Liver (tissue), 9 donors: ENCODE data around the gene FAM13B. TPM values are rescaled to one million over a fixed set of nuclear protein-coding genes. Genes with fewer than 3 reads are reported as not detected.

Source experiments
- DNase-seq: peaks from one replicate; pipeline ENCODE4 v3.0.0-alpha.2; 2017; ENCODE audit warnings: low spot score
- H3K27ac ChIP-seq, 2 donors: one replicate each; pipeline ENCODE4 v1.7.0; 2013; ENCODE audit warnings: inconsistent platforms in 2 of 2, low read length in 2 of 2, control low read depth in 1 of 2, low read depth in 1 of 2, mild to moderate bottlenecking in 1 of 2
- H3K27me3 ChIP-seq, 4 donors: one replicate each; pipeline versions ENCODE4 v1.6.1 to v1.7.0; 2013; ENCODE audit warnings: low read length in 3 of 4, inconsistent platforms in 1 of 4, mild to moderate bottlenecking in 1 of 4, moderate library complexity in 1 of 4; ENCODE audit not compliant: control insufficient read depth in 4 of 4, insufficient read depth in 4 of 4
- H3K36me3 ChIP-seq, 4 donors: one replicate each; pipeline versions ENCODE4 v1.6.1 to v1.7.0; 2013; ENCODE audit warnings: low read length in 3 of 4, mild to moderate bottlenecking in 3 of 4, low read depth in 1 of 4, moderate library complexity in 1 of 4; ENCODE audit not compliant: control insufficient read depth in 4 of 4, insufficient read depth in 3 of 4
- H3K4me1 ChIP-seq, 4 donors: one replicate each; pipeline versions ENCODE4 v1.6.1 to v1.7.0; 2013; ENCODE audit warnings: low read length in 3 of 4, mild to moderate bottlenecking in 3 of 4, moderate library complexity in 1 of 4; ENCODE audit not compliant: control insufficient read depth in 4 of 4, insufficient read depth in 4 of 4
- H3K4me3 ChIP-seq, 3 donors: one replicate each; pipeline versions ENCODE4 v1.6.1 to v1.7.0; 2013; ENCODE audit warnings: low read length in 3 of 3, control low read depth in 1 of 3, low read depth in 1 of 3, mild to moderate bottlenecking in 1 of 3
- H3K9ac ChIP-seq, 2 donors: one replicate each; pipeline ENCODE4 v1.7.0; 2013; ENCODE audit warnings: low read length in 2 of 2, mild to moderate bottlenecking in 2 of 2, moderate library complexity in 2 of 2, control low read depth in 1 of 2, low read depth in 1 of 2
- H3K9me3 ChIP-seq, 4 donors: one replicate each; pipeline versions ENCODE4 v1.6.1 to v1.7.0; 2013; ENCODE audit warnings: low read length in 3 of 4; ENCODE audit not compliant: control insufficient read depth in 4 of 4
- EGR1 ChIP-seq, 2 donors: IDR thresholded peaks; 2 replicates each; pipeline ENCODE4 v1.6.1; 2016 to 2018; ENCODE audit warnings: antibody characterized with exemption in 2 of 2, low read depth in 2 of 2
- FOXA1 ChIP-seq: IDR thresholded peaks from 2 replicates; pipeline ENCODE4 v1.6.1; 2016; ENCODE audit warnings: antibody characterized with exemption
- FOXA2 ChIP-seq: IDR thresholded peaks from 2 replicates; pipeline ENCODE4 v1.6.1; 2016; ENCODE audit warnings: antibody characterized with exemption
- GABPA ChIP-seq, 2 donors: IDR thresholded peaks in 1 of 2; conservative IDR thresholded peaks in 1 of 2; 2 replicates each; pipeline ENCODE4 v1.6.1; 2016; ENCODE audit warnings: antibody characterized with exemption in 2 of 2, mild to moderate bottlenecking in 1 of 2, moderate library complexity in 1 of 2
- HNF4A ChIP-seq, 2 donors: conservative IDR thresholded peaks; 2 replicates each; pipeline ENCODE4 v1.6.1; 2016; ENCODE audit warnings: antibody characterized with exemption in 2 of 2, mild to moderate bottlenecking in 2 of 2
- HNF4G ChIP-seq: IDR thresholded peaks from 2 replicates; pipeline ENCODE4 v1.6.1; 2016; ENCODE audit warnings: antibody characterized with exemption
- JUND ChIP-seq, 2 donors: IDR thresholded peaks; 2 replicates each; pipeline ENCODE4 v1.6.1; 2016; ENCODE audit warnings: antibody characterized with exemption in 2 of 2
- RAD21 ChIP-seq, 2 donors: IDR thresholded peaks; 2 replicates each; pipeline ENCODE4 v1.6.1; 2016; ENCODE audit warnings: antibody characterized with exemption in 2 of 2, mild to moderate bottlenecking in 2 of 2
- RXRA ChIP-seq, 2 donors: IDR thresholded peaks; 2 replicates each; pipeline ENCODE4 v1.6.1; 2017 to 2018; ENCODE audit warnings: antibody characterized with exemption in 2 of 2, mild to moderate bottlenecking in 1 of 2
- SP1 ChIP-seq: IDR thresholded peaks from 2 replicates; pipeline ENCODE4 v1.6.1; 2018; ENCODE audit warnings: antibody characterized with exemption, mild to moderate bottlenecking
- TAF1 ChIP-seq: conservative IDR thresholded peaks from 2 replicates; pipeline ENCODE4 v1.6.1; 2016; ENCODE audit warnings: antibody characterized with exemption, mild to moderate bottlenecking
- YY1 ChIP-seq: IDR thresholded peaks from 2 replicates; pipeline ENCODE4 v1.6.1; 2016; ENCODE audit warnings: antibody characterized with exemption, mild to moderate bottlenecking
- WGBS: extraction: QIAGEN DNeasy Blood & Tissue Kit; methylation state at CpG from one replicate; pipeline ENCODE4 v1.1.7; 2013; 5-methylcytosine and 5-hydroxymethylcytosine counted together
- polyA plus RNA-seq, 2 donors: library from polyadenylated mRNA; stranded (reverse) in 1 of 2; unstranded in 1 of 2; fragments of 200-250 nt in 1 of 2; fragments of >200 nt in 1 of 2; fragmentation: Nextera tagmentation in 1 of 2; extraction: Ambion mirVana in 1 of 2; gene quantifications; one replicate each; pipeline versions ENCODE4 v1.2.1 to v1.2.3, GENCODE V29; 2013 to 2015
- total RNA-seq, 2 donors: library from RNA; depleted of rRNA; stranded (reverse); fragments of >200 nt; gene quantifications; one replicate each; pipeline ENCODE4 v1.2.3, GENCODE V29; 2014
- TF ChIP-seq, protein P1 (sequence below): IDR thresholded peaks from 2 replicates; pipeline ENCODE4 v1.6.1; 2016; ENCODE audit warnings: antibody characterized with exemption, mild to moderate bottlenecking
- TF ChIP-seq, protein P2 (sequence below): fragments of 150-350 bp; IDR thresholded peaks from 2 replicates; pipeline ENCODE4 v1.5.1; 2017; ENCODE audit warnings: improper control_type of control experiment, low read depth, low read length; ENCODE audit not compliant: missing input control
- TF ChIP-seq, protein P3 (sequence below): IDR thresholded peaks from 2 replicates; pipeline ENCODE4 v1.6.1; 2016; ENCODE audit warnings: antibody characterized with exemption
- TF ChIP-seq, protein P4 (sequence below): IDR thresholded peaks from 2 replicates; pipeline ENCODE4 v1.6.1; 2016; ENCODE audit warnings: antibody characterized with exemption
- donor health status: healthy.
- donor health status: healthy.
- donor health status: healthy.
- donor health status: healthy.
- donor health status: healthy.

FAM13B gene
- total and polyA plus RNA-seq, 4 donors, result 4.3 to 19.0 (median 10.8) TPM

DNA sequence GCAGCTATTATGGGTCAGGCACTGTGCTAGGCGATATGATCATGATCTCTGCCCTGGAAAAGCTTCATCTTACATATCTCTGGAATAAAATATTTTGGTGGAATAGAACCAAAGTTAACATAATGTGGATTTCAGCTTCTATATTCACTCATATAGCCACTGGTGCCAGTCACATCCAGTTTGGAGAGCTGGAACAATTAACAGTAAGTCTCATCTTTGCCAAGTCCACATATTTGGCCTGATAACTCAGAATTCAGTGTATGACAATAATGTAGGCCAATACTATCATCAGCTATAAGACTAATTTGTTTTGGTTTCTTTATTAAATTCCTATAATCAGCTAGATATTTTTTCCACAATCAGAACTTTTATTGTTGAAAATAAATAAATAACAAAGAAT lies 5.9 kb upstream of the FAM13B start:
- H3K27me3 ChIP-seq, result no peaks in the 10 kb centered on the region
- H3K9ac ChIP-seq, result no peak overlapping the region
- no peak for DNase-seq
- 95% methylated on average over 1 of the region's 1 CpG for WGBS
- H3K36me3 ChIP-seq, result no peaks in the 10 kb centered on the region
- H3K27ac ChIP-seq, result no peak overlapping the region
- H3K4me1 ChIP-seq, result peaks cover 0 to 3% (median under 1%) of the 10 kb centered on the region in 4 donors
- H3K9me3 ChIP-seq, result no peaks in the 10 kb centered on the region
- no peak overlapping the region for H3K4me3 ChIP-seq
- TF ChIP-seq, protein P1, sequence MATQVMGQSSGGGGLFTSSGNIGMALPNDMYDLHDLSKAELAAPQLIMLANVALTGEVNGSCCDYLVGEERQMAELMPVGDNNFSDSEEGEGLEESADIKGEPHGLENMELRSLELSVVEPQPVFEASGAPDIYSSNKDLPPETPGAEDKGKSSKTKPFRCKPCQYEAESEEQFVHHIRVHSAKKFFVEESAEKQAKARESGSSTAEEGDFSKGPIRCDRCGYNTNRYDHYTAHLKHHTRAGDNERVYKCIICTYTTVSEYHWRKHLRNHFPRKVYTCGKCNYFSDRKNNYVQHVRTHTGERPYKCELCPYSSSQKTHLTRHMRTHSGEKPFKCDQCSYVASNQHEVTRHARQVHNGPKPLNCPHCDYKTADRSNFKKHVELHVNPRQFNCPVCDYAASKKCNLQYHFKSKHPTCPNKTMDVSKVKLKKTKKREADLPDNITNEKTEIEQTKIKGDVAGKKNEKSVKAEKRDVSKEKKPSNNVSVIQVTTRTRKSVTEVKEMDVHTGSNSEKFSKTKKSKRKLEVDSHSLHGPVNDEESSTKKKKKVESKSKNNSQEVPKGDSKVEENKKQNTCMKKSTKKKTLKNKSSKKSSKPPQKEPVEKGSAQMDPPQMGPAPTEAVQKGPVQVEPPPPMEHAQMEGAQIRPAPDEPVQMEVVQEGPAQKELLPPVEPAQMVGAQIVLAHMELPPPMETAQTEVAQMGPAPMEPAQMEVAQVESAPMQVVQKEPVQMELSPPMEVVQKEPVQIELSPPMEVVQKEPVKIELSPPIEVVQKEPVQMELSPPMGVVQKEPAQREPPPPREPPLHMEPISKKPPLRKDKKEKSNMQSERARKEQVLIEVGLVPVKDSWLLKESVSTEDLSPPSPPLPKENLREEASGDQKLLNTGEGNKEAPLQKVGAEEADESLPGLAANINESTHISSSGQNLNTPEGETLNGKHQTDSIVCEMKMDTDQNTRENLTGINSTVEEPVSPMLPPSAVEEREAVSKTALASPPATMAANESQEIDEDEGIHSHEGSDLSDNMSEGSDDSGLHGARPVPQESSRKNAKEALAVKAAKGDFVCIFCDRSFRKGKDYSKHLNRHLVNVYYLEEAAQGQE, result no peak
- TF ChIP-seq YY1, result no peak
- TF ChIP-seq RAD21 (IDR thresholded peaks at IDR 0.05), result no peak
- no peak for TF ChIP-seq TAF1
- TF ChIP-seq JUND (IDR thresholded peaks at IDR 0.05), result no peak
- no peak for TF ChIP-seq RXRA (IDR thresholded peaks at IDR 0.05)
- TF ChIP-seq HNF4A (conservative IDR thresholded peaks at IDR 0.05), result no peak
- TF ChIP-seq, protein P2, sequence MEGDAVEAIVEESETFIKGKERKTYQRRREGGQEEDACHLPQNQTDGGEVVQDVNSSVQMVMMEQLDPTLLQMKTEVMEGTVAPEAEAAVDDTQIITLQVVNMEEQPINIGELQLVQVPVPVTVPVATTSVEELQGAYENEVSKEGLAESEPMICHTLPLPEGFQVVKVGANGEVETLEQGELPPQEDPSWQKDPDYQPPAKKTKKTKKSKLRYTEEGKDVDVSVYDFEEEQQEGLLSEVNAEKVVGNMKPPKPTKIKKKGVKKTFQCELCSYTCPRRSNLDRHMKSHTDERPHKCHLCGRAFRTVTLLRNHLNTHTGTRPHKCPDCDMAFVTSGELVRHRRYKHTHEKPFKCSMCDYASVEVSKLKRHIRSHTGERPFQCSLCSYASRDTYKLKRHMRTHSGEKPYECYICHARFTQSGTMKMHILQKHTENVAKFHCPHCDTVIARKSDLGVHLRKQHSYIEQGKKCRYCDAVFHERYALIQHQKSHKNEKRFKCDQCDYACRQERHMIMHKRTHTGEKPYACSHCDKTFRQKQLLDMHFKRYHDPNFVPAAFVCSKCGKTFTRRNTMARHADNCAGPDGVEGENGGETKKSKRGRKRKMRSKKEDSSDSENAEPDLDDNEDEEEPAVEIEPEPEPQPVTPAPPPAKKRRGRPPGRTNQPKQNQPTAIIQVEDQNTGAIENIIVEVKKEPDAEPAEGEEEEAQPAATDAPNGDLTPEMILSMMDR, result no peak
- TF ChIP-seq HNF4G, result no peak
- TF ChIP-seq FOXA2, result no peak
- TF ChIP-seq, protein P3, sequence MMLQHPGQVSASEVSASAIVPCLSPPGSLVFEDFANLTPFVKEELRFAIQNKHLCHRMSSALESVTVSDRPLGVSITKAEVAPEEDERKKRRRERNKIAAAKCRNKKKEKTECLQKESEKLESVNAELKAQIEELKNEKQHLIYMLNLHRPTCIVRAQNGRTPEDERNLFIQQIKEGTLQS, result no peak
- no peak for TF ChIP-seq SP1
- no peak for TF ChIP-seq GABPA (IDR thresholded peaks at IDR 0.05 in 1 of 2, conservative IDR thresholded peaks at IDR 0.05 in 1 of 2)
- TF ChIP-seq EGR1 (IDR thresholded peaks at IDR 0.05; ENCODE audit: low read depth in 2 of 2), result no peak
- TF ChIP-seq, protein P4, sequence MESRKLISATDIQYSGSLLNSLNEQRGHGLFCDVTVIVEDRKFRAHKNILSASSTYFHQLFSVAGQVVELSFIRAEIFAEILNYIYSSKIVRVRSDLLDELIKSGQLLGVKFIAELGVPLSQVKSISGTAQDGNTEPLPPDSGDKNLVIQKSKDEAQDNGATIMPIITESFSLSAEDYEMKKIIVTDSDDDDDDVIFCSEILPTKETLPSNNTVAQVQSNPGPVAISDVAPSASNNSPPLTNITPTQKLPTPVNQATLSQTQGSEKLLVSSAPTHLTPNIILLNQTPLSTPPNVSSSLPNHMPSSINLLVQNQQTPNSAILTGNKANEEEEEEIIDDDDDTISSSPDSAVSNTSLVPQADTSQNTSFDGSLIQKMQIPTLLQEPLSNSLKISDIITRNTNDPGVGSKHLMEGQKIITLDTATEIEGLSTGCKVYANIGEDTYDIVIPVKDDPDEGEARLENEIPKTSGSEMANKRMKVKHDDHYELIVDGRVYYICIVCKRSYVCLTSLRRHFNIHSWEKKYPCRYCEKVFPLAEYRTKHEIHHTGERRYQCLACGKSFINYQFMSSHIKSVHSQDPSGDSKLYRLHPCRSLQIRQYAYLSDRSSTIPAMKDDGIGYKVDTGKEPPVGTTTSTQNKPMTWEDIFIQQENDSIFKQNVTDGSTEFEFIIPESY, result no peak
- TF ChIP-seq FOXA1, result no peak
